HepG2 (cell line): Measurements from ENCODE around the gene CARD19. TPM values are rescaled to one million over a fixed set of nuclear protein-coding genes. Genes with fewer than 3 reads are reported as not detected.

Experiments used
- FOXO1 ChIP-seq: sonication (generic); formaldehyde crosslinking; IDR thresholded peaks from 2 replicates; pipeline ENCODE4 v1.4.0; 2020; ENCODE audit warnings: missing genetic modification reagents
- KLF13 ChIP-seq: sonication (generic); formaldehyde crosslinking; IDR thresholded peaks from 2 replicates; pipeline ENCODE4 v1.4.0; 2020; ENCODE audit warnings: mild to moderate bottlenecking, missing genetic modification reagents
- NFE2L2 ChIP-seq: fragments of 150-350 bp; IDR thresholded peaks from 2 replicates; pipeline ENCODE4 v1.6.1; 2014; ENCODE audit warnings: low read length
- PCBP2 ChIP-seq: fragments of 200-400 bp; formaldehyde crosslinking; optimal IDR thresholded peaks from 2 replicates; pipeline ENCODE3; 2018; ENCODE audit warnings: low read length, low read depth; ENCODE audit not compliant: poor library complexity, severe bottlenecking
- PPARG ChIP-seq: conservative IDR thresholded peaks from 2 replicates; pipeline ENCODE4 v1.6.1; 2016; ENCODE audit warnings: missing biosample characterization, missing genetic modification reagents
- SIX1 ChIP-seq: sonication (generic); formaldehyde crosslinking; IDR thresholded peaks from 2 replicates; pipeline ENCODE4 v1.4.0; 2020; ENCODE audit warnings: missing genetic modification reagents, borderline replicate concordance
- ZNF329 ChIP-seq: sonication (generic); formaldehyde crosslinking; IDR thresholded peaks from 2 replicates; pipeline ENCODE4 v1.9.0; 2021; ENCODE audit warnings: low read depth, mild to moderate bottlenecking, missing genetic modification reagents
- ZNF572 ChIP-seq: sonication (generic); formaldehyde crosslinking; IDR thresholded peaks from 2 replicates; pipeline ENCODE4 v1.5.1; 2020; ENCODE audit warnings: mild to moderate bottlenecking, missing genetic modification reagents
- ZNF629 ChIP-seq: sonication (generic); formaldehyde crosslinking; conservative IDR thresholded peaks from 2 replicates; pipeline ENCODE4 v1.5.0; 2020; ENCODE audit warnings: missing genetic modification reagents
- ZNF678 ChIP-seq: sonication (generic); formaldehyde crosslinking; IDR thresholded peaks from 2 replicates; pipeline ENCODE4 v1.4.0; 2020; ENCODE audit warnings: mild to moderate bottlenecking, missing genetic modification reagents
- ZNF768 ChIP-seq: sonication (generic); formaldehyde crosslinking; IDR thresholded peaks from 2 replicates; pipeline ENCODE4 v1.4.0; 2020; ENCODE audit warnings: missing genetic modification reagents
- ZNF792 ChIP-seq: IDR thresholded peaks from 2 replicates; pipeline ENCODE4 v1.6.1; 2016
- polyA plus RNA-seq, 8 experiments: library from polyadenylated mRNA; depleted of rRNA in 3 of 8; stranded (reverse) in 7 of 8; unstranded in 1 of 8; fragments of >200 nt; fragmentation: Illumina TruSeq in 4 of 8; extraction: Trizol in 4 of 8; gene quantifications; 2 replicates each; pipeline versions ENCODE4 v1.2.1 to v1.2.3, GENCODE V29; 2011 to 2016; ENCODE audit warnings: low read depth in 4 of 8, missing spikeins in 1 of 8, mixed read lengths in 1 of 8; ENCODE audit not compliant: insufficient read depth in 1 of 8
- total RNA-seq, 5 experiments: library from RNA; depleted of rRNA; stranded (reverse); fragments of >200 nt; fragmentation: Illumina TruSeq; extraction: Trizol; gene quantifications; 2 replicates each; pipeline ENCODE4 v1.2.3, GENCODE V29; 2016; ENCODE audit warnings: low read depth in 1 of 5
- TF ChIP-seq, protein P1 (sequence below): sonication (generic); formaldehyde crosslinking; IDR thresholded peaks from 2 replicates; pipeline ENCODE4 v1.9.0; 2022; ENCODE audit warnings: missing genetic modification reagents, mild to moderate bottlenecking, borderline replicate concordance
- TF ChIP-seq, protein P2 (sequence below): sonication (generic); formaldehyde crosslinking; IDR thresholded peaks from 2 replicates; pipeline ENCODE4 v1.5.0; 2020; ENCODE audit warnings: mild to moderate bottlenecking, missing genetic modification reagents, moderate library complexity
- TF ChIP-seq, protein P3 (sequence below): IDR thresholded peaks from 2 replicates; pipeline ENCODE4 v1.6.1; 2016
- TF ChIP-seq, protein P4 (sequence below): sonication (generic); formaldehyde crosslinking; IDR thresholded peaks from 2 replicates; pipeline ENCODE4 v1.4.0; 2020; ENCODE audit warnings: missing genetic modification reagents
- TF ChIP-seq, protein P5 (sequence below): sonication (generic); formaldehyde crosslinking; IDR thresholded peaks from 2 replicates; pipeline ENCODE4 v1.4.0; 2020; ENCODE audit warnings: missing genetic modification reagents
- TF ChIP-seq, protein P6 (sequence below): sonication (generic); formaldehyde crosslinking; IDR thresholded peaks from 2 replicates; pipeline ENCODE4 v1.5.0; 2020; ENCODE audit warnings: missing genetic modification reagents

CARD19 gene
- total and polyA plus RNA-seq, 2 of the 13 experiments (the other 11 are each of a cell fraction or from before 2014, with no cell fraction given) = 18.4 to 47.2 TPM

DNA sequence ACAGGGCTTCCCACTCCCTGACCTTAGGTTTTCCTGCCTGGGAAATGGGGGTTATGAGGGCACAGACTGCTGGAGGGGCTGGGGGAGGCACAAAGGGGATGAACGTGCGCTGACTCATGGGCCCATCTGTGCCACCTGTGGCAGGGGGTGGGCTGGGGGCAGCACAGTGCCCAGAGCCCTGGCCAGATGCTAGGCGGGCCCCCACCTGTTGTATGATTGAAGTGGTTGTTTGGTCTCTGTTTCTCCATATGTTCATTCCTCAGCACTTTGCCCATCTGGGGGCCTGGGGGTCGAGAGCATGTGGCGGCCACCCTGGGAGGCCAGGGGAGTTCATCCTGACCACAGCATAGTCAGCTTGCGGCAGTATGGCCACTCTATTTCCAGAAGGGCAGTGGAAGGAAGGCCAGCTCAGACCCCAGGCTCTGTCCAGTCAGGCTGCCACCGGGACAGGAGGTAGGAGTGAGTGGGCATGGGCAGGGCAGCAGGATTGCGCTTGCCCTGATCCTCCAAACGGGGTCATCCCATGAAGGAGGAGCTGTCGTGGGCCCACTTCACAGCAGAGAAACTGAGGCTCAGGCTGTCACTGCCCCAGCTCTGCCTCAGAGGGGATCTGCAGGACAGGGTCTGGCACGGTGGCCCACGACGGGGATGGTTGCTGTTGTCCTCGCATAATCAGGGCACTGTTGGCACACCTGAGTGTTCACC, 38.9 kb downstream of the CARD19 start (continued):
- TF ChIP-seq ZNF768 (CRISPR knock-in tag) = 0 out of 2 replicates have a peak, but pooled peaks have one; percentile 2
- no peak for TF ChIP-seq FOXO1
- peak; percentile 76 for TF ChIP-seq ZNF629 (CRISPR knock-in tag)
- no peak for TF ChIP-seq PCBP2
- TF ChIP-seq KLF13 = no peak
- TF ChIP-seq, protein P1, sequence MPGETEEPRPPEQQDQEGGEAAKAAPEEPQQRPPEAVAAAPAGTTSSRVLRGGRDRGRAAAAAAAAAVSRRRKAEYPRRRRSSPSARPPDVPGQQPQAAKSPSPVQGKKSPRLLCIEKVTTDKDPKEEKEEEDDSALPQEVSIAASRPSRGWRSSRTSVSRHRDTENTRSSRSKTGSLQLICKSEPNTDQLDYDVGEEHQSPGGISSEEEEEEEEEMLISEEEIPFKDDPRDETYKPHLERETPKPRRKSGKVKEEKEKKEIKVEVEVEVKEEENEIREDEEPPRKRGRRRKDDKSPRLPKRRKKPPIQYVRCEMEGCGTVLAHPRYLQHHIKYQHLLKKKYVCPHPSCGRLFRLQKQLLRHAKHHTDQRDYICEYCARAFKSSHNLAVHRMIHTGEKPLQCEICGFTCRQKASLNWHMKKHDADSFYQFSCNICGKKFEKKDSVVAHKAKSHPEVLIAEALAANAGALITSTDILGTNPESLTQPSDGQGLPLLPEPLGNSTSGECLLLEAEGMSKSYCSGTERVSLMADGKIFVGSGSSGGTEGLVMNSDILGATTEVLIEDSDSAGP (CRISPR knock-in tag) = 0 out of 2 replicates have a peak, but pooled peaks have one; percentile 24
- TF ChIP-seq, protein P2, sequence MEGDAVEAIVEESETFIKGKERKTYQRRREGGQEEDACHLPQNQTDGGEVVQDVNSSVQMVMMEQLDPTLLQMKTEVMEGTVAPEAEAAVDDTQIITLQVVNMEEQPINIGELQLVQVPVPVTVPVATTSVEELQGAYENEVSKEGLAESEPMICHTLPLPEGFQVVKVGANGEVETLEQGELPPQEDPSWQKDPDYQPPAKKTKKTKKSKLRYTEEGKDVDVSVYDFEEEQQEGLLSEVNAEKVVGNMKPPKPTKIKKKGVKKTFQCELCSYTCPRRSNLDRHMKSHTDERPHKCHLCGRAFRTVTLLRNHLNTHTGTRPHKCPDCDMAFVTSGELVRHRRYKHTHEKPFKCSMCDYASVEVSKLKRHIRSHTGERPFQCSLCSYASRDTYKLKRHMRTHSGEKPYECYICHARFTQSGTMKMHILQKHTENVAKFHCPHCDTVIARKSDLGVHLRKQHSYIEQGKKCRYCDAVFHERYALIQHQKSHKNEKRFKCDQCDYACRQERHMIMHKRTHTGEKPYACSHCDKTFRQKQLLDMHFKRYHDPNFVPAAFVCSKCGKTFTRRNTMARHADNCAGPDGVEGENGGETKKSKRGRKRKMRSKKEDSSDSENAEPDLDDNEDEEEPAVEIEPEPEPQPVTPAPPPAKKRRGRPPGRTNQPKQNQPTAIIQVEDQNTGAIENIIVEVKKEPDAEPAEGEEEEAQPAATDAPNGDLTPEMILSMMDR = 0 out of 2 replicates have a peak, but pooled peaks have one; percentile 0
- no peak for TF ChIP-seq ZNF572
- TF ChIP-seq, protein P3, sequence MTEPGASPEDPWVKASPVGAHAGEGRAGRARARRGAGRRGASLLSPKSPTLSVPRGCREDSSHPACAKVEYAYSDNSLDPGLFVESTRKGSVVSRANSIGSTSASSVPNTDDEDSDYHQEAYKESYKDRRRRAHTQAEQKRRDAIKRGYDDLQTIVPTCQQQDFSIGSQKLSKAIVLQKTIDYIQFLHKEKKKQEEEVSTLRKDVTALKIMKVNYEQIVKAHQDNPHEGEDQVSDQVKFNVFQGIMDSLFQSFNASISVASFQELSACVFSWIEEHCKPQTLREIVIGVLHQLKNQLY (CRISPR knock-in tag) = no peak
- no peak for TF ChIP-seq ZNF678 (CRISPR knock-in tag)
- 0 out of 2 replicates have a peak, but pooled peaks have one; percentile 8 for TF ChIP-seq ZNF329 (CRISPR knock-in tag)
- TF ChIP-seq ZNF792 (CRISPR knock-in tag) = no peak
- no peak for TF ChIP-seq PPARG
- TF ChIP-seq SIX1 = no peak
- TF ChIP-seq, protein P4, sequence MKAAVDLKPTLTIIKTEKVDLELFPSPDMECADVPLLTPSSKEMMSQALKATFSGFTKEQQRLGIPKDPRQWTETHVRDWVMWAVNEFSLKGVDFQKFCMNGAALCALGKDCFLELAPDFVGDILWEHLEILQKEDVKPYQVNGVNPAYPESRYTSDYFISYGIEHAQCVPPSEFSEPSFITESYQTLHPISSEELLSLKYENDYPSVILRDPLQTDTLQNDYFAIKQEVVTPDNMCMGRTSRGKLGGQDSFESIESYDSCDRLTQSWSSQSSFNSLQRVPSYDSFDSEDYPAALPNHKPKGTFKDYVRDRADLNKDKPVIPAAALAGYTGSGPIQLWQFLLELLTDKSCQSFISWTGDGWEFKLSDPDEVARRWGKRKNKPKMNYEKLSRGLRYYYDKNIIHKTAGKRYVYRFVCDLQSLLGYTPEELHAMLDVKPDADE = no peak
- TF ChIP-seq, protein P5, sequence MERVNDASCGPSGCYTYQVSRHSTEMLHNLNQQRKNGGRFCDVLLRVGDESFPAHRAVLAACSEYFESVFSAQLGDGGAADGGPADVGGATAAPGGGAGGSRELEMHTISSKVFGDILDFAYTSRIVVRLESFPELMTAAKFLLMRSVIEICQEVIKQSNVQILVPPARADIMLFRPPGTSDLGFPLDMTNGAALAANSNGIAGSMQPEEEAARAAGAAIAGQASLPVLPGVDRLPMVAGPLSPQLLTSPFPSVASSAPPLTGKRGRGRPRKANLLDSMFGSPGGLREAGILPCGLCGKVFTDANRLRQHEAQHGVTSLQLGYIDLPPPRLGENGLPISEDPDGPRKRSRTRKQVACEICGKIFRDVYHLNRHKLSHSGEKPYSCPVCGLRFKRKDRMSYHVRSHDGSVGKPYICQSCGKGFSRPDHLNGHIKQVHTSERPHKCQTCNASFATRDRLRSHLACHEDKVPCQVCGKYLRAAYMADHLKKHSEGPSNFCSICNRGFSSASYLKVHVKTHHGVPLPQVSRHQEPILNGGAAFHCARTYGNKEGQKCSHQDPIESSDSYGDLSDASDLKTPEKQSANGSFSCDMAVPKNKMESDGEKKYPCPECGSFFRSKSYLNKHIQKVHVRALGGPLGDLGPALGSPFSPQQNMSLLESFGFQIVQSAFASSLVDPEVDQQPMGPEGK (CRISPR knock-in tag) = 0 out of 2 replicates have a peak, but pooled peaks have one; percentile 0
- no peak for TF ChIP-seq NFE2L2
- TF ChIP-seq, protein P6, sequence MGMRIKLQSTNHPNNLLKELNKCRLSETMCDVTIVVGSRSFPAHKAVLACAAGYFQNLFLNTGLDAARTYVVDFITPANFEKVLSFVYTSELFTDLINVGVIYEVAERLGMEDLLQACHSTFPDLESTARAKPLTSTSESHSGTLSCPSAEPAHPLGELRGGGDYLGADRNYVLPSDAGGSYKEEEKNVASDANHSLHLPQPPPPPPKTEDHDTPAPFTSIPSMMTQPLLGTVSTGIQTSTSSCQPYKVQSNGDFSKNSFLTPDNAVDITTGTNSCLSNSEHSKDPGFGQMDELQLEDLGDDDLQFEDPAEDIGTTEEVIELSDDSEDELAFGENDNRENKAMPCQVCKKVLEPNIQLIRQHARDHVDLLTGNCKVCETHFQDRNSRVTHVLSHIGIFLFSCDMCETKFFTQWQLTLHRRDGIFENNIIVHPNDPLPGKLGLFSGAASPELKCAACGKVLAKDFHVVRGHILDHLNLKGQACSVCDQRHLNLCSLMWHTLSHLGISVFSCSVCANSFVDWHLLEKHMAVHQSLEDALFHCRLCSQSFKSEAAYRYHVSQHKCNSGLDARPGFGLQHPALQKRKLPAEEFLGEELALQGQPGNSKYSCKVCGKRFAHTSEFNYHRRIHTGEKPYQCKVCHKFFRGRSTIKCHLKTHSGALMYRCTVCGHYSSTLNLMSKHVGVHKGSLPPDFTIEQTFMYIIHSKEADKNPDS (CRISPR knock-in tag) = no peak
